Ovary (tissue), 9 donors: Measurements from ENCODE around the gene OTOP3. TPM values are rescaled to one million over a fixed set of nuclear protein-coding genes. Genes with fewer than 3 reads are reported as not detected.

Source experiments
- DNase-seq, 5 donors: peaks; one replicate each; pipeline ENCODE4 v3.0.0-alpha.2; 2019 to 2020
- H3K27ac ChIP-seq, 2 donors: fragments of 200-600 bp; one replicate each; pipeline versions ENCODE4 v1.5.1 to v1.8.0; 2019 to 2022
- H3K27me3 ChIP-seq: fragments of 200-600 bp; one replicate; pipeline ENCODE4 v1.8.0; 2022
- H3K36me3 ChIP-seq: fragments of 200-600 bp; sonication (generic); one replicate; pipeline ENCODE4 v1.5.1; 2019
- H3K4me1 ChIP-seq: one replicate; pipeline ENCODE4 v1.8.1; 2013; ENCODE audit warnings: mild to moderate bottlenecking, moderate library complexity; ENCODE audit not compliant: insufficient read depth
- H3K4me3 ChIP-seq: fragments of 200-600 bp; sonication (generic); one replicate; pipeline ENCODE4 v1.5.1; 2017
- H3K9me3 ChIP-seq, 2 donors: fragments of 200-600 bp in 1 of 2; sonication (generic) in 1 of 2; one replicate each; pipeline versions ENCODE4 v1.5.1 to v1.8.1; 2013 to 2019; ENCODE audit warnings: mild to moderate bottlenecking in 1 of 2, moderate library complexity in 1 of 2
- EP300 ChIP-seq: sonication (generic); formaldehyde crosslinking; IDR thresholded peaks from one replicate; pipeline ENCODE4 v1.6.1; 2017; ENCODE audit warnings: antibody characterized with exemption
- POLR2A ChIP-seq: fragments of 450-650 bp; IDR thresholded peaks from one replicate; pipeline ENCODE4 v1.6.1; 2017; ENCODE audit warnings: antibody characterized with exemption, mild to moderate bottlenecking, moderate library complexity
- whole genome bisulfite sequencing, 3 donors: extraction: QIAGEN DNeasy Blood & Tissue Kit in 1 of 3; methylation state at CpG; one replicate each; pipeline versions ENCODE4 v1.1.5 to v1.1.7; 2013 to 2017; 5-methylcytosine and 5-hydroxymethylcytosine counted together
- intact Hi-C, 4 donors: fragments of 100-400 bp; cut with DNase I; formaldehyde crosslinking; loops; one replicate each; pipeline versions ENCODE4 v1.11.0 to v1.15.1; 2022 to 2023
- polyA plus RNA-seq, 2 donors: library from polyadenylated mRNA; stranded (reverse); fragments of 200-250 nt in 1 of 2; fragments of 350-450 nt in 1 of 2; fragmentation: Illumina TruSeq in 1 of 2; extraction: RNeasy Lipid Tissue Mini Kit (QIAGEN cat#74804) in 1 of 2; gene quantifications; one replicate each; pipeline ENCODE4 v1.2.3, GENCODE V29; 2013 to 2014
- total RNA-seq, 7 donors: library from RNA; depleted of rRNA in 2 of 7; stranded (reverse); fragments of >200 nt in 2 of 7; fragmentation: NEBNext Ultra II Directional in 3 of 7; extraction: Animal tissue kit (Norgen Biotek cat#: 25700) in 3 of 7; gene quantifications; one replicate each; pipeline versions ENCODE4 v1.1.0 to v1.2.4, GENCODE V29; 2016 to 2023
- TF ChIP-seq, protein P1 (sequence below), 3 donors: fragments of 450-650 bp in 2 of 3; fragments of 200-600 bp in 1 of 3; IDR thresholded peaks; one replicate each; pipeline versions ENCODE4 v1.5.1 to v1.8.0; 2016 to 2022; ENCODE audit warnings: antibody characterized with exemption in 3 of 3, mild to moderate bottlenecking in 1 of 3
- donor health status: DM: no; HTN: no; CAD: no; lungs with moderate emphysema.
- donor health status: DM: no; HTN: no; CAD: no.
- donor health status: Bipolar disorder and iron deficiency.
- donor health status: DM: yes; HTN: yes; CAD: no.
- donor health status: DM: no; HTN: no; CAD: no.
- donor health status: DM: yes; HTN: yes; CAD: no.

Gene OTOP3
- total and polyA plus RNA-seq, 9 donors = not detected

DNA sequence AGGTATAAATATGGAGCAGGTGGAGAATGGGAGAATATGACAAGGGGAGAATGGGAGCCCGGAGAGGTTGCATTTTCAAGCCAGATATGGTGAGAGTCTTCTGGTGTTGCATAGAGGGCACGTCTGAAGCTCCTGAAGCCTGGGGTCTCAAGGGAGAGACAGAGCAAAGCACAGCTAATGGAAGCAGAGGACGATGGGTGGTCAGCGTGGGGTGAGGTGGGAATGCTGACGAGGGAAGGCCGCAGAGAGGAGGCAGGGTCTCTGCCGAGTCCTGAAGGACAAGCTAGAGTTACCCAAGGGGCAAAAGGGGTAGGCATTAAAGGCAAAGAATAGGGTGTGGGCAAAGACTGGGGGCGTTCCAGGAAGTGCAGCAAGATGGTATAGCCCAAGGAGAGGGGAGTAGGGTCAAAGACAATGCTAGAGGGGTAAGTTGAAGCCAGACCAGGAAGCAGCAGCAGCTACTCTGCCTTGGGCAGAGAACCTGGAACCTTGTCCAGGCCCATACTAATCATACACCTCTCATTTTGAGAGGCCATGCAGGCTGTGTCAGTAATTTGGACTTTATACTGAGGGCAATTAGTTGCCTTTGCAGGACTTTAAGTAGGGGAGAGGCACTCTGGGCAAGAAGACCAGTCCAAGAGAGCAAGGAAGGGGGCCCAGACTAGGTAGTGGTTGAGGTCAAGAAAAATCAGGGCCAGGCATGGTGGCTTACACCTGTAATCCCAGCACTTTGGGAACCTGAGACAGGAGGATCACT is 2.7 kb downstream of the OTOP3 start:
- no peak overlapping the region for H3K4me3 ChIP-seq
- H3K4me1 ChIP-seq = no peaks in the 10 kb centered on the region
- H3K36me3 ChIP-seq = no peaks in the 10 kb centered on the region
- 46 to 53% (median 47%) methylated on average over 8 of the region's 8 CpGs for WGBS, 3 donors
- no peaks in the 10 kb centered on the region for H3K9me3 ChIP-seq
- intact Hi-C loops = no loop called here
- H3K27me3 ChIP-seq = peaks cover 5% of the 10 kb centered on the region
- DNase-seq = no peak
- no peak overlapping the region for H3K27ac ChIP-seq
- no peak for TF ChIP-seq EP300
- TF ChIP-seq, protein P1, sequence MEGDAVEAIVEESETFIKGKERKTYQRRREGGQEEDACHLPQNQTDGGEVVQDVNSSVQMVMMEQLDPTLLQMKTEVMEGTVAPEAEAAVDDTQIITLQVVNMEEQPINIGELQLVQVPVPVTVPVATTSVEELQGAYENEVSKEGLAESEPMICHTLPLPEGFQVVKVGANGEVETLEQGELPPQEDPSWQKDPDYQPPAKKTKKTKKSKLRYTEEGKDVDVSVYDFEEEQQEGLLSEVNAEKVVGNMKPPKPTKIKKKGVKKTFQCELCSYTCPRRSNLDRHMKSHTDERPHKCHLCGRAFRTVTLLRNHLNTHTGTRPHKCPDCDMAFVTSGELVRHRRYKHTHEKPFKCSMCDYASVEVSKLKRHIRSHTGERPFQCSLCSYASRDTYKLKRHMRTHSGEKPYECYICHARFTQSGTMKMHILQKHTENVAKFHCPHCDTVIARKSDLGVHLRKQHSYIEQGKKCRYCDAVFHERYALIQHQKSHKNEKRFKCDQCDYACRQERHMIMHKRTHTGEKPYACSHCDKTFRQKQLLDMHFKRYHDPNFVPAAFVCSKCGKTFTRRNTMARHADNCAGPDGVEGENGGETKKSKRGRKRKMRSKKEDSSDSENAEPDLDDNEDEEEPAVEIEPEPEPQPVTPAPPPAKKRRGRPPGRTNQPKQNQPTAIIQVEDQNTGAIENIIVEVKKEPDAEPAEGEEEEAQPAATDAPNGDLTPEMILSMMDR (IDR thresholded peaks at IDR 0.05) = no peak
- TF ChIP-seq POLR2A = no peak

DNA sequence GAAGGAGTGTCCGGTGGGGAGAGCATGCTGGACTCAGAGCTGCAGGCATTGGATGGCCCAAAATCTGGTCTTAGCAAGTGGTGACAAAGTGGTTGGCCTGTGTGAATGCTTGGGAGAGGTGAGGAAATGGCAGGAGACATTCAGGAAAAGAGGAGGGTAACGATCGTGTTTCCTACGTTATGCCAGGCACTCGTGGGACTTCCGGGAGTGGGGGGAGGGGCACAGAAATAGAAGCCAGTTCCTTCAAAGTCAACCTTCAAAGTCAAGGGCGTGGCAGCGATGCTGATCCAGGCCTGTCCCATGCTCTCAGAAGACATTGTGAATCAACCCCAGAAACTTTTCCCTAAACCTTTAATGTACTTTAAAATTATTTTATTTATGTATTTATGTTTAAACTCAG is 3.8 kb downstream of the OTOP3 start:
- intact Hi-C loops = no loop called here
- Histone ChIP-seq H3K27me3 (peaks cover 5% of the 10 kb centered on the region), H3K27ac (no peak overlapping the region), H3K9me3 (no peaks in the 10 kb centered on the region), H3K4me3 (no peak overlapping the region), H3K4me1 (no peaks in the 10 kb centered on the region), H3K36me3 (no peaks in the 10 kb centered on the region)
- DNase-seq = no peak
- TF ChIP-seq EP300 = no peak
- no peak for TF ChIP-seq POLR2A
- TF ChIP-seq, protein P1 (IDR thresholded peaks at IDR 0.05) = no peak
- WGBS, 3 donors = 45 to 53% (median 48%) methylated on average over 8 of the region's 8 CpGs

DNA sequence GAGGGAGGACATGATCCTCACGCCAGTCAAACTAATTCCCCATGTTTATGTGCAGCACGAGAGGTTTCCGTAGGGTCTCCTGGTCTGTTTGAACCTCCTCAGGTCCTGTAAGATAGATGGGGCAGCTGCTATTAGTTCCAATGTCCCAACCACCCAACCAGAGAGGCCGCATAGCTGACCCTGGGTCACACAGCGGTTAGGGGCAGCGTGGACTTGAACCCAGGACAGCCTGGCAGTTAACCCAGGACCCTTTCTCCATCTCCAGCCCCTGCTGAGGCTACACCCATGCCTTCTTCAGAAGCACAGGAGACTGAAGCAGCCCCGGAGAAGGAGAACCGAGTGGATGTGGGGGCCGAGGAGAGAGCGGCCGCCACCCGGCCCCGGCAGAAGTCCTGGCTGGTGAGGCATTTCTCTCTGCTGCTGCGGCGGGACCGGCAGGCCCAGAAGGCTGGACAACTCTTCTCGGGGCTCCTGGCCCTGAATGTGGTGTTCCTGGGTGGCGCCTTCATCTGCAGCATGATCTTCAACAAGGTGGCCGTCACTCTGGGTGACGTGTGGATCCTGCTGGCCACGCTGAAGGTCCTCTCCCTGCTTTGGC is 5.5 kb downstream of the OTOP3 start:
- no peak overlapping the region for H3K4me3 ChIP-seq
- no peaks in the 10 kb centered on the region for H3K36me3 ChIP-seq
- no peak overlapping the region for H3K27ac ChIP-seq
- no peak for DNase-seq
- intact Hi-C loops = no loop called here
- TF ChIP-seq, protein P1 (IDR thresholded peaks at IDR 0.05) = no peak
- no peak for TF ChIP-seq EP300
- no peaks in the 10 kb centered on the region for H3K27me3 ChIP-seq
- H3K9me3 ChIP-seq = no peaks in the 10 kb centered on the region
- WGBS, 3 donors = 69 to 75% (median 74%) methylated on average over 21 of the region's 21 CpGs
- H3K4me1 ChIP-seq = no peaks in the 10 kb centered on the region

DNA sequence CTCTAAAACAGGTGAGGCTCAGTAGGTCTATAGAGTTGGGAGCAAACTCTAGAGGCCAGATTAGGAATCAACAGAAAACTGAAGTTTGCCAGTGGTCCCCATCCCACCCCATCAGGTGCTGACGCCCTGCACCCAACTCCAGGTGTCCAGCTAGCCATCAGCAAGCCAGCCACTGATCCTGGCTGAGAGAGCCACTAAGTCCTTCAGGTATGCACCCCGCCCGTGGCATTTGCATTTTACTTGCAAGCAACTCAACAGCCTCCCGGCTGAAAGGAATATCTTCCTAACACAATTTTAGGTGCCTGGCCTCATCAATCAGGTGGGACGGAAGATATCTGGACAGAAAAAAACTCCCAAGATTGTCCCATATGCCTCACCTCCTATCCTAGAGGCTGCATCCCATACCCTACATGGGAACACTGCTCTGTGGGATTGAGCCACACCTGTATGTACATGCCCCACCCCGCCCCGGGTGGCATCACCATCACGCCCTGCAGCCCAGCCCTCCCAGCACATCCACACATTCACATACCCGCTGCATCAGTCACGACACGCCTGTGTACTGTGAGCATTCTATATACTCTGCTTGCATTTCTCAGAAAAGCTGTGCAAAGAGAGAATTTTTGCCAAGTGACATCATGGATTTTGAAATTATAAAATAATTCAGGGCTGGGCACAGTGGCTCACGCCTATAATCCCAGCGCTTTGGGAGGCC is 8.3 kb downstream of the OTOP3 start:
- DNase-seq = no peak
- intact Hi-C loops = no loop called here
- no peak overlapping the region for H3K4me3 ChIP-seq
- no peaks in the 10 kb centered on the region for H3K4me1 ChIP-seq
- H3K36me3 ChIP-seq = no peaks in the 10 kb centered on the region
- no peaks in the 10 kb centered on the region for H3K9me3 ChIP-seq
- H3K27me3 ChIP-seq = no peaks in the 10 kb centered on the region
- TF ChIP-seq, protein P1 (IDR thresholded peaks at IDR 0.05) = no peak
- TF ChIP-seq POLR2A (no peak), EP300 (no peak)
- no peak overlapping the region for H3K27ac ChIP-seq
- 56 to 61% (median 57%) methylated on average over 13 of the region's 13 CpGs for WGBS, 3 donors
